ENCODE results near the gene ACAD9.
"Not testable (repeated sequence)": the region's sequence is repeated elsewhere in the genome, so short reads cannot be mapped to it uniquely, and the experiment has no call there.

ACAD9 gene

GRCh38 chr3:128879125-128879969, at the start of gene ACAD9:
ACAD9 (plus strand) TSS chr3:128879620; CDS start chr3:128879692, 72 bp downstream.
- peak; percentile 98 for DNase-seq

- not testable (repeated sequence) for DNase-seq
These were observed 49.3 kb upstream of the ACAD9 start for GRCh38 chr3:128829925-128830625.

DNA sequence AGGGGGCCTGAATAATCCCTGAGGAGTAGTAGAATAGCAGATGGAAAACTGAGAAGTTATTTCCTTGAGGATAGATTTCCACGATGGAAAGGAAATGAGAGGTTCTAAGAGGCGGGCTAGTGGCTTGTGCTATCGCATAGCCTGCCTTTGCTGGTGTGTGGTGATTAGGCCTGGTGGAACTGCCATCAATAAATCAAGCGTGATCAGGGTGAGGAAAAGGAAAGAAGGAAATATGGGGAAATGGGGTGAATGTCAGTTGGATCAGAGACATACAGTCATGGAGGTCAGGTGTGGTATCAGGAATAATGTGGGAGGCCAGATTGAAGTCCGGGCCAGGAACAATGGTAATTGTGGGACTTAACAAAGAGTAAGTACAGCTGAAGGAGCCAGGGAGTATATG, 48.7 kb upstream of the ACAD9 start:
- not testable (repeated sequence) for DNase-seq

DNA sequence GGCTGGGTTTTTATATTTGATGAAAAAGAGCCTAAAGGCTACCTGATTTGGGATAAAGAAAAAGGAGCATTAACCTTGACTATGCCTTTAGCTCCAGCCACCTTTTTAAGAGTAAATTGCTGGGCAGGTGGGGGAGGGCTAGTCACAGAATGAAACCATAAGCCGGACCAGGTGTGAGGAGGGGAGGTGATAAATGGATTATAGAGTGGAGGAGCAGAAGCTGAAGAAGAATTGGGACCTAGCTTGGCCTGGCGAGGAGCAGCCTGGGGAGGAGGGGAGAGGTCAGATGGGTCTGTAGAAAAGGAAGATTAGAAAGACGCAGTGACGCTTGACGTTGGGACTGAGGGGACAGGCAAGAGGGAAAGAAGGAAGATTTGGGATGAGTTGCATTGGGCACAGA, 46.4 kb upstream of the ACAD9 start:
- not testable (repeated sequence) for DNase-seq

- no peak for DNase-seq
These were observed 44.3 kb upstream of the ACAD9 start for GRCh38 chr3:128835096-128835495.

- no peak for DNase-seq
These were observed 37.2 kb upstream of the ACAD9 start for GRCh38 chr3:128841926-128842920.

GRCh38 chr3:128844502-128844901, 34.9 kb upstream of the ACAD9 start:
- DNase-seq, result no peak

DNA sequence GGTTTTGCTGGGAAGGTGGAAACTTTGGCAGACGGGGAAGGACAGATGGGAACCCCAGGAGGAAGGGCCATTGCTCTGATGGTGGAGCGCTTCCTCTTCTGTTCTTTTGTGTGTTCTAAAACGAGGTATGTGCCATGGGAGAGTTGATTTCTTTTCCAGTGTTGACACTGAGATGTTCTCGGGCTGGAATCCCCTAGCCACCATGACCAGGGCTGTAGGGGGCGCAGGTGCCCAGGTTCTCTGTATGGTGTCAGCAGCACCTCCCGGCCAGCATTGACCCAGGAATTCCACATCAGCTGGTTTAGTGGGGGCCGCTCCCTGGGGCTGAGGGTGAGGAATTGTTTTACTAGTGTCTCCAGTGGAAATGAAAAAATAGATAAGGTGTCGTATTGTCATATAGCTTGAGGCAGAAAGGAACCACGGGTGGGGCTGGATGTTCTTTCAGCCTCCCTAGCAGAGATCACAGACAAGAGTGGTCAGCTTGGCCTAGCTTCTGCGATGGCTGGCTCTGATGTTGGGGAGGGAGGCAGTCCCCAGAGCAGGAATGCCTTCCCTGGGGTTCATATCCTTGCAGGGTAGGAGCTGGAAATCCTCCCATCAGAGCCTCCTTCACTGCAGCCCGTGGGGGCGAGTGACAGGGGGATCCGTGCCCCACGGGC, 34.2 kb upstream of the ACAD9 start:
- DNase-seq, result no peak

- peak; percentile 88 for DNase-seq
These were observed 33.5 kb upstream of the ACAD9 start for GRCh38 chr3:128845778-128846485.

DNA sequence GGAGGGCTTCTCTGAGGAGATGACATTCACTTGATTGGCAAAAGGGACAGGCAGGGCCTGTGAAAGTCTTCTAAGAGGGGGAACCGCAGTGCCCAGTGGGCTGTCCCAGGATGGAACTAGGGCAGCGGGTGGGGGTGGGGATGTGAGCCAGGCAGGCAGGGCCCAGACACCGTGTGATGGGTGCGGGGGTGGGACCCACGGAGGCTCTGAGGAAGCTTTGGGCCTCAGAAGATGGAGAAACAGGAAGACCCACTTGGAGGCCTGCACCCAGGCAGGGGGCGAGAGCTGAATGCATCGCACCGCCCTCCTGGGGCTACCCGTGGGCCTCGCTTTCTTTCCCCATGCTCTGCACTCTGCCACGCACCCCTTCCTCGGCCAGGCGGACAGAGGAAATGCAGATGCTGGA, 32.9 kb upstream of the ACAD9 start:
- DNase-seq, result no peak

DNA sequence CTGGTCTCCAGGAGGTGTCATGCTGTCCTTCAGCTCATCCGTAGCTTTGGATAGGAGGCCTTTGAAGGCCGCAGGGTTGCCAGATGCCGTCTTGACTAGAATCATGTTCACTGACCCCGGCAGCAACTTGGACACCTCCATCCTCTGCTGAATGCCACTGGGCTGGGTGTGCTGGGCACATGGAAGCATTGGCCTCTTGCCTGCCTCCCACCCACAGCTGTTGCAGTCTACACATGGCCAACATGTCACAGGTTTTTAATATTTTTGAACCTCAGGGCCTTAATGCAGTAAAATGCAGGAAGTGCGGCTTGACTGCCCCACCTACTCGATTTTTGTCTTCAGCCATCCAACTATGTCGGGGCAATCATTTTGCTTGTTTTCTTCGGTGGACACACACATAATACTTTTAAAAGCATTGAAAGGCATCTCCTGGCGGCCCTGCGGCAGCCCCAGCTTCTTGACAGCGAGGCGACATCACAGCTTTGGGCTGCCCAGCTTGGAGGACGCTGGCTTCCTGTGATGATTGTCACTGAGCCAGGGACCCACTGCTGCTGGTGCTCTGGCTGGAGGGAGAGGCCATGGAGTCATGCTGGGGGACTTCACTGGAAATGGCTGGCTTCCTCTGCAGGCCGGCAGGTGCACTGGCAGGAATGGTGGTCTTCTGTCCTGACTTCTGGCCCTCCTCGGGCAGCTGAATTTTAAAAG, 31.6 kb upstream of the ACAD9 start:
- no peak for DNase-seq

- DNase-seq, result no peak
These were observed 30.5 kb upstream of the ACAD9 start for GRCh38 chr3:128848936-128849335.

- no peak for DNase-seq
These were observed 29.4 kb upstream of the ACAD9 start for GRCh38 chr3:128849911-128850455.

GRCh38 chr3:128850544-128850943, 28.9 kb upstream of the ACAD9 start:
- DNase-seq, result no peak

- DNase-seq, result no peak
These were observed 27.8 kb upstream of the ACAD9 start for GRCh38 chr3:128851601-128852000.

DNA sequence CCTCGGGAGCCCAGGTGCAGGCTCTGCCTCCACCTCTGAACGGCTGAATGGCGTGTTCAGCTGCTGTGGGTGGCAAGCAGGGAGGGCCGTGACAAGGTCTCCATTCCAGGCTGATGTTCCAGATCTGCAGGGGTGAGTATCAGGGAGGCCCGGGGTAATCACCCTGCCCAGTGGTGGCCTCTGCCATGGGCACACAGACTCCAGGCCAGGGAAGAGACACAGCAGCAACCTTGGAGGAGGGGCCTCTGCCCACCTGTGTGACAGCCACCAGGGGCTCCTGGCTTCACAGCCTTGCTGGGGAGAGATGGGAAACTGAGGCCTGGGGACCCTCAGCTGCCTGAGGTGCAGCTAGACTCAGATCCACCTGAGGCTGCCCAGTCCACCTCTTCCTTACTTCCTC, 25.6 kb upstream of the ACAD9 start:
- DNase-seq, result no peak

DNA sequence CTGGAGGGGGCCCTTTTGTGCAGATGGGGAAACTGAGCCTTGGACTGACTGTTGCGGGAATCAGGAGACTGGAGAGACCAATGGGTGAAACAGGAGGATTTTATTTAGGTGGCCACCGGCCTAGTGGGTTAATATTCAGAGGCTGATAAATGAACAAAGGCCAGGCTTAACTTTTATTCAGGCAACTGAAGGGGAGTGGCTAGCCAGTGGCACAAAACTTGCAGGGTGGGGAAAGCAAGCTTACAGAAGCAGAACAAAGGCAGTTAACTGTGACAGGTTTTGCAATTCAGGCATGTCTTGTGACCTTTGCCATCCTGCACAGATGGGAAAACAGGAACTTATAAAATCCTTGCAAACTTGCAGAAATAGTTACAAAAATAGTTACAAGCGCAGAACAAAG, 24.9 kb upstream of the ACAD9 start:
- DNase-seq, result no peak

- DNase-seq, result no peak
These were observed 23.9 kb upstream of the ACAD9 start for GRCh38 chr3:128855569-128855968.

DNA sequence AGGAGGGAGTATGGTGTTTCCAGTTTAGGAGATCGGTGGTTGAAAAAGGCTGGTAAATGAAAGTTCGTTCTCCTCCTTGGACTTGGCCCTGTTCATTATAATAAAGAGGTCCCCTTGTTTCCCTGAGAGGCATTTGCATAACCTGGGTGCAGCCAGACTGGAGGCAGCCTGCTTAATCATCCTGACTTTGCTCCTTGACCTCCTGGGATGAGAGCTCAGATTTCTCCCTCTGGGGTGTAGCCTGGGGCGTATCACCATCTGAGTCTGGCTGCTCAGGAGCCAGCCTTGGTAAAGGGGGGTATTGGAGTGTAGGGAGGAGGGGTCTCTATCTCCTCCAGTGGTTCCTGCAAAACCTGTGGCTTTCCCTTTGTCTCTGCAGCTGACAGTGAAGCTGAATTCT, 21.3 kb upstream of the ACAD9 start:
- no peak for DNase-seq

DNA sequence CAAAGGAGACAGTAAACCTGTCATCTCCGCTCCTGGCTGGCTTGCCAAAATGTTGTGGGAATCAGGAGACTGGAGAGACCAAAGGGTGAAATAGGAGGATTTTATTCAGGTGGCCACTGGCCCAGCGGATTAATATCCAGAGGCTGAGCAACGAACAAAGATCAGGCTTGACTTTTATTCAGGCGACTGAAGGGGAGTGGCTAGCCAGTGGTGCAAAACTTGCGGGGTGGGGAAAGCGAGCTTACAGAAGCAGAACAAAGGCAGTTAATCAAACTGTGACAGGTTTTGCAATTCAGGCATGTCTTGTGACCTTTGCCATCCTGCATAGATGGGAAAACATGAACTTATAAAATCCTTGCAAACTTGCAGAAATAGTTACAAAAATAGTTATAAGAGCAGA, 19.8 kb upstream of the ACAD9 start:
- no peak for DNase-seq

DNA sequence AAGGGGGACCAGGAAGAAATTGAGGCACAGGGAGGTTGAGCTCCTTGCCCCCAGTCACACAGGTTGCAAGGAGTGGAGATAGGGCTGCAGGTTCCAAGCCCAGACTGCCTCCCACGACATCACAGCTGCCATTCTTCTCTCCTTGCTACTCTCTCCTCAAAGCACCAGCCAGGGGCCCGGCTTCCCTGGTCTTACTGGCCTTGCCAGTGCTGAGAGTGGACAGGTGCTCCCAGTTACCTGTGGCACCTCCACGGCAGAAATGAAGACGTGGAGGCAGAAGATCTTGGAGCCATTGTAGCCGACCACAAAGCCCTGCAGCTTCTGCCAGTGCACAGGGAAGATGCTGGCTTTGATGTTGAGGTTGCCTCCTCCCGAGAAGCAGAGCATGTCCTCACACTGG, 17.9 kb upstream of the ACAD9 start:
- DNase-seq, result no peak
